ENCODE data around the gene MEI1.

The MEI1 gene, protein sequence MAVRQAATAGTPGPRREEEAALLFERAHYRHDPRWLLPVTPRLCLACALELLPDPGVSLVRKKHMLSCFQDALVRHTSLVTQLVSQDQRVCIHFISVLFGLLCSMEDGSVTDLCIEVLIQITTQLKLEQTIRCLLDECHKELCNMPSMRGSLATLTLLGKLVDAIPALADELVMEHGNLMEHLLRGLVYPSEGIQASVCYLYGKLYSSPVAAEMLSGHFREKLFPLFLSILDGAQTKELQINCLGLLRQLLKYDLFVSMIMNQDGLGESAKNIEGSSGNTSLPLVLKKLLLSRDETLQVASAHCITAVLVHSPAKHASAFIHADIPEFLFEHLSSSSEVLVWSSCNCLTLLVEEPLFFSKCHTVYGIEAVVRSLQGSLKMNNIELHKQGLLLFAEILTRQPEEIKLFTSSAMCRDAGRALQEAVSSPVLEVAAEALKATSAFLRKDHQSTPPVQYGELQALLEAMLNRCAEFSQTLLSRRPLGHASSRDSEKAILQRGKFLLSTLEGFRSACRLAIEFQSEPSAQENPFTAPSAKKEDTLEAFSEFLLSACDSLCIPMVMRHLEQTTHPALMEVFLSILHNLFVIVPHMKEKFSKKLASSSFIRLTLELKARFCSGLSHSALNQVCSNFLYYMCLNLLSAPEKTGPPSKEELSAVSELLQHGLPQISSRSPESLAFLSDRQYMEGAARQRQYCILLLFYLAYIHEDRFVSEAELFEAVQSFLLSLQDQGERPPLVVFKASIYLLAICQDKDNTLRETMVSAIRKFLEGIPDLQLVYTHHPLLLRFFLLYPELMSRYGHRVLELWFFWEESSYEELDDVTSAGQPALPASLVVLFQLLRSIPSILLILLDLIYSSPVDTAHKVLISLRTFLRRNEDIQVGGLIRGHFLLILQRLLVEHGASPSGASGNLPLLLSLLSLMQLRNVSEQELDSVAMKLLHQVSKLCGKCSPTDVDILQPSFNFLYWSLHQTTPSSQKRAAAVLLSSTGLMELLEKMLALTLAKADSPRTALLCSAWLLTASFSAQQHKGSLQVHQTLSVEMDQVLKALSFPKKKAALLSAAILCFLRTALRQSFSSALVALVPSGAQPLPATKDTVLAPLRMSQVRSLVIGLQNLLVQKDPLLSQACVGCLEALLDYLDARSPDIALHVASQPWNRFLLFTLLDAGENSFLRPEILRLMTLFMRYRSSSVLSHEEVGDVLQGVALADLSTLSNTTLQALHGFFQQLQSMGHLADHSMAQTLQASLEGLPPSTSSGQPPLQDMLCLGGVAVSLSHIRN

DNA sequence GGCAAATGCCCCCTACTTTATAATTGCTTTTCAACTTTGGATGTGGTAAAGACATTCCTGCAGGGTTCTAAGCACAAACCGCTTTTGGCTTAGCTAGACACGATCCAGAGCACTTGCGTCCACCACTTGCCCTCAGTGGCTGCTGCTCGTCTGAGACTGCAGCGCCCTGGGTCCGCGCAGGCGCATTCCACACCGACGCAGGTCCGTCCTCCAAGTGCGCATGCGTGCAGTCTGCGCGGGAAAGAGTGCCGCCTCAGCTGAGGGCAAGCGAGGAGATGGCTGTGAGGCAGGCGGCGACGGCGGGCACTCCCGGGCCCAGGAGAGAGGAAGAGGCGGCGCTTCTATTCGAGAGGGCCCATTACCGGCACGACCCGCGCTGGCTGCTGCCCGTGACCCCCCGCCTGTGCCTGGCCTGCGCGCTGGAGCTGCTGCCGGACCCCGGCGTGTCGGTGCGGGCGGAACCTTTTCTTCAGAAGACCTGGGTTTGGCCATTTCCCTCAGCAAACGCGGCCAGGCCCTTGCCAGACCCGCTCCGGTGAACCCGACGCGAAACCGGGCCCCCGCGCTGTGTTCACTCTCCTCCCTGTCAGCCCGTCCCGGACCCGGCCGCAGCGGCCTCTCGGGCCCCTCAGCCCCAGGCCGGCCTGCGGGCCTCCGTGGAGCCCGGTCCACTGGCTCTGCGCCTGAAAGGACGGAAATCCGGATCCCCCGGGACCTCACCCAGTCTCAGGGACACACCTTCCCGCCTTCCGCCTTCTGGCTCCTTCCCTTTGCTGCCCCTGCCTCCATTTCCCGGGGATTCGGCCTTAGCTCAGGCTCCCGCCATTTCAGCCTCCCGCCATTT is at the start of gene MEI1:
Gene MEI1, plus strand, starts transcription at position 240 of the 844 bp plus-strand sequence. Its CDS starts 36 bp downstream, at position 276.
- TF ChIP-seq, protein P1, sequence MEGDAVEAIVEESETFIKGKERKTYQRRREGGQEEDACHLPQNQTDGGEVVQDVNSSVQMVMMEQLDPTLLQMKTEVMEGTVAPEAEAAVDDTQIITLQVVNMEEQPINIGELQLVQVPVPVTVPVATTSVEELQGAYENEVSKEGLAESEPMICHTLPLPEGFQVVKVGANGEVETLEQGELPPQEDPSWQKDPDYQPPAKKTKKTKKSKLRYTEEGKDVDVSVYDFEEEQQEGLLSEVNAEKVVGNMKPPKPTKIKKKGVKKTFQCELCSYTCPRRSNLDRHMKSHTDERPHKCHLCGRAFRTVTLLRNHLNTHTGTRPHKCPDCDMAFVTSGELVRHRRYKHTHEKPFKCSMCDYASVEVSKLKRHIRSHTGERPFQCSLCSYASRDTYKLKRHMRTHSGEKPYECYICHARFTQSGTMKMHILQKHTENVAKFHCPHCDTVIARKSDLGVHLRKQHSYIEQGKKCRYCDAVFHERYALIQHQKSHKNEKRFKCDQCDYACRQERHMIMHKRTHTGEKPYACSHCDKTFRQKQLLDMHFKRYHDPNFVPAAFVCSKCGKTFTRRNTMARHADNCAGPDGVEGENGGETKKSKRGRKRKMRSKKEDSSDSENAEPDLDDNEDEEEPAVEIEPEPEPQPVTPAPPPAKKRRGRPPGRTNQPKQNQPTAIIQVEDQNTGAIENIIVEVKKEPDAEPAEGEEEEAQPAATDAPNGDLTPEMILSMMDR (conservative IDR thresholded peaks at IDR 0.05): no peak
- H3K27ac ChIP-seq: no peak within 1 kb of the TSS

DNA sequence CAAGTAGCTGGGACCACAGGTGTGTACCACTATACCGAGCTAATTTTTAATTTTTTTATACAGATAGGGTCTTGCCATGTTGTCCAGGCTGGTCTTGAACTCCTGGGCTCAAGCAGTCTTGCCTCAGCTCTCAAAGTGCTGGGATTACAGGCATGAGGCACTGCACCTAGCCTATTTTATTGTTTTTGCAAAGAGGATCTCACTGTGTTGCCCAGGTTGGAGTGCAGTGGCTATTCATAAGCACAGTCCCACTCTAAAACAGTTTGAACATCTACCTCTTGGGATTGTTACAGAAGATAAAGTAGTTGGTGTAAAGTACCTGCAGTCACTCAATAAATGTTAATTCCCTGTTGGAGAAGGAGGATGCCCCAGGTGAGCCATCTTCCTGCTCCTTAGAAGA is 49.1 kb upstream of the MEI1 start:
- H3K27ac ChIP-seq: no peak overlapping the region
- TF ChIP-seq, protein P1 (conservative IDR thresholded peaks at IDR 0.05): no peak

DNA sequence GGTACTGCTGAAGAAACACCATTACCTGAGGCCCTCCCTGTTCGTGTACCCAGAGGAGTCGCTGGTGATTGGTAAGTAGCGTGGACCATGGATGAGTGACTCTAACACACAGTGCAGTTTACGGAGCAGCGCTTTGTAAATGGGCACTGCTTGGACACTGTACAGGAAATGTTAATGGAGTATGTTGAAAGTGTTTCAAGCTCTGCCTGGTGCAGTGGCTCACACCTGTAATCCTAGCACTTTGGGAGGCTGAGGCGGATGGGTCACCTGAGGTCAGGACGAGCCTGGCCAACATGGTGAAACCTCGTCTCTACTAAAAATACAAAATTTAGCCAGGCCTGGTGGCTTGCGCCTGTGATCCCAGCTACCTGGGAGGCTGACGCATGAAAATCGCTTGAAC is 48.5 kb upstream of the MEI1 start:
- H3K27ac ChIP-seq: no peak overlapping the region
- TF ChIP-seq, protein P1 (conservative IDR thresholded peaks at IDR 0.05): no peak

DNA sequence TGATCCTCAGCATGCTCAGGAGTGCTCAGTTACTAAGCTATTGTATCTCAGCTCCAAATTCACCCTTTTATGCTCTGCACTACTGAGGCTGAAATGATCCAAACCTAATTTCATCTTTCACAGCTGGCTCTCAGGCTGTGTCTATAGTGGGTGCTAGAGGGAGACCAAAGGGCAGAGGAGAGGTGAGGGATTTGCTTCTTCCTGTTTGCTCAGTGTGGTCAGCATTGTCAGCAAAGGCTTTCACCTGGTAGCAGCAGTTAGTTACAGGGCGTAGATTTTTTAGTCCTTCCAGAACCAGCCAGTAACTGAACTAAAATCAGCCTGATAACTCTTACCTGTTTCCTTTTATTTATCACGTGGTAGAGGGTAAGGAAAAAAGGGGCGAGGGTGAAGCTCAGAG is 45.0 kb upstream of the MEI1 start:
- TF ChIP-seq, protein P1 (conservative IDR thresholded peaks at IDR 0.05): no peak
- no peak overlapping the region for H3K27ac ChIP-seq

DNA sequence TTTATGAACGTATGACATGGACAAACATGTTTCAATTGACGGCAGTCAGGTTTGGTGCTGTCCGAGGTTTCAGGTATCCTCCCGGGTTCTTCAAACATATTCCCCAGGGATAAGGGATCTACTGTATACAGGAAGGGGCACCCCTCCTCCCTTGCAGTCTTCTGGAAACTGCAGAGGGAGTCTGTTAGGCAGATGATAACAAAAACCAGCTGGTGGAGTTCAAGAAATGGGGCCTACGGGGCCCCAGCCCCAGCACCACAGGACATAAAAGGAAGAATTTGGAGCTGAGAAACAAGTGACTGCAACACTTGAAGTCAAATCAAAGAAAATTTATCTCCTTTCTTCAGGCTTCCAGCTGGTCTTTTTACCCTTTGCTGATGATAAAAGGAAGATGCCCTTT is 42.7 kb upstream of the MEI1 start:
- TF ChIP-seq, protein P1 (conservative IDR thresholded peaks at IDR 0.05): no peak
- no peak overlapping the region for H3K27ac ChIP-seq

DNA sequence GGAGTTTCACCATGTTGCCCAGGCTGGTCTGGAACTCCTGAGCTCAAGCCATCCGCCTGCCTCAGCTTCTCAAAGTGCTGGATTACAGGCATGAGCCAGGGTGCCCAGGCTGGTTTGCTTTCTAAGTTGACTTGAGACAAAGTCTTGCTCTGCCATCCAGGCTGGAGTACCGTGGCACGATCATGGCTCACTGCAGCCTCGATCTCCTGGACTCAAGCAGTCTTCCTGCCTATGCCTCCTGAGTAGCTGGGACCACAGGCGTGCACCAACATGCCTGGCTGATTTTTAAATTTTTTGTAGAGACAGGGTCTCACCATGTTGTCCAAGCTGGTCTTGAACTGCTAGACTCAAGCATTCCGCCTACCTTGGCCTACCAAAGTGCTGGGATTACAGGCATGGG is 41.6 kb upstream of the MEI1 start:
- no peak overlapping the region for H3K27ac ChIP-seq
- TF ChIP-seq, protein P1 (conservative IDR thresholded peaks at IDR 0.05): no peak

Measured in VCaP (cell line).